NCI-H1105 treated with DMSO at 0.1 percent for 48 hours (cell line): ENCODE data around the gene CACNA1G.

Experiments
- DNase-seq: peaks from one replicate; lab custom pipeline; 2025; lab: John Stamatoyannopoulos, UW

Gene CACNA1G

DNA sequence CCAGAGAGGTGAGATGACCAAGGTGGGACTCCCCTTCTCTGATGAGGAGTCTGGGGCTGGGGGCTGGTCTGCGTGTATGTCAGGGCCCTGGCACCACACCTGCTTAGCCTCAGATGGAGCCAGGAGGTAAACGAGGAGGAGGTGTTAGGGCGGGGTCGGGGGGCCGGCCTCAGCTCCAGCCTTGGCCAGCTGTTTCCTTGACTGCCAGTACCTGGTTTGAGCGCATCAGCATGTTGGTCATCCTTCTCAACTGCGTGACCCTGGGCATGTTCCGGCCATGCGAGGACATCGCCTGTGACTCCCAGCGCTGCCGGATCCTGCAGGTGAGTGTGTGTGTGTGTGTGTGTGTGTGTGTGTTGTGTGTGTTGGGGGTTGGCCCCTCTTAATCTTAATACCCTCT, 8.1 kb downstream of the CACNA1G start:
- DNase-seq = no peak

DNA sequence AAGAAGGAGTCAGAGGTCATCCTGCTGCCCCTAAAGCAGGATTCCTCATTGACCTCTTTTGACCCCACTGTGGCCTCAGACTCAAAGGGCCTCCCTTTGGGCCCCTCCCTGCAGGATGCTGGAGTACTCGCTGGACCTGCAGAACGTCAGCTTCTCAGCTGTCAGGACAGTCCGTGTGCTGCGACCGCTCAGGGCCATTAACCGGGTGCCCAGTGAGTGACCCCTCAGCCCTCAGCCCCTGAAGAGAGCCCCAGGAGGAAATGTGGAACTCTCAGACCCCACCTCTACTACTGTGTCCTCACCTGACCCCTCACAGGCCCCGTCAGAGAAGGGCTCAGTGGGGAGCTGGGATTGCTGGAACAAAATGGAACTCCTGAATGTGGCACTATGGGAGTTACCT, 9.1 kb downstream of the CACNA1G start:
- no peak for DNase-seq

DNA sequence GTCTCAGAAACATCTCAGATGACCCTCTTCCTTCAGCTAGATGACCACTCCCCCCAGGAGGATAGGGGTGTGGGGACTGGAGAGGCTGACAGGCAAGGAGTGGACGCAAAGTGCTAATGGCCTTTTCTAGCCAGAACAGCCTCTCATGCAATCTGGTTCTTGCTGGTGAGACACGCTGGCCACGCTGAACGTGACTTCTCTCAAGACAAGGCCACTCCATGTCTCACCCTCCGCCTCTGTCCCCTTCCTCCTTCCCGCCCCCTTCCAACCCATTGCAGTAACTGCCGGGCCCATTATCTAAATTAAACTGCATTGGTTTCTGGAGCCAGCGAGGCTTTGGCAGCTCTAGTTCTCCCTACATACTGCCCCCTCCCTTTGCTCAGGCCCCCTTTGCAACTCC, 9.5 kb downstream of the CACNA1G start:
- DNase-seq = no peak

DNA sequence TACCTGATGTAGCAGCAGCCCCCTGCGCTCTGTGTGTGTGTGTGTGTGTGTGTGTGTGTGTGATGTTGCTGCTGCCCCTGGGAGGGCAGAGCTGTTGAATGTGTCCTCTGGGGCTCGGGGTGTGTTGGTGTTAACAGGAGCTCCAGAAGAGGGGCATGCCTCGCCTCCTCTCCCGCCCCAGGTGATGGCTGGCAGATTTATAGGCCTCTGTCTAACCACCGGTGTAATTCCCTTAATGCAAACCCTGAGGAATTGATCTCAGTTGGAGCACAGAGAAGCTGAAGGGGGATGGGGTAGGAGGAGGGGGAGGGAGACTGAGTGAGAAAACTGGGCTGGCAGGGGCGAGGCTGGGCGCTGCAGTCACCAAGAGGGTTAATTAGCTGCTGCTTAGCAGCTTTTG, 10.0 kb downstream of the CACNA1G start:
- no peak for DNase-seq

DNA sequence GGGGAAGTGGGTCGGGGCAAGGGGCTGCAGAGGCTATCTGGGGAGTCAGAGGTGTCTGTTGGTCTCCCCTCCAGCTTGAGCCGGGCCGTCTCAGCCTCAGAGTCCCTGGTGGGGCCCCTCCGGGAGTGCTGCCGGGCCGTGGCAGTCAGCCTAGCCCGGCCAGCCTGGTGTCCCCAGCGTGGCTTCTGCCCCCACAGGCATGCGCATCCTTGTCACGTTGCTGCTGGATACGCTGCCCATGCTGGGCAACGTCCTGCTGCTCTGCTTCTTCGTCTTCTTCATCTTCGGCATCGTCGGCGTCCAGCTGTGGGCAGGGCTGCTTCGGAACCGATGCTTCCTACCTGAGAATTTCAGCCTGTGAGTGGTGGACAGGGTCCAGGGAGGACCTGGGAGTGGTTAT, 11.2 kb downstream of the CACNA1G start:
- DNase-seq = no peak

DNA sequence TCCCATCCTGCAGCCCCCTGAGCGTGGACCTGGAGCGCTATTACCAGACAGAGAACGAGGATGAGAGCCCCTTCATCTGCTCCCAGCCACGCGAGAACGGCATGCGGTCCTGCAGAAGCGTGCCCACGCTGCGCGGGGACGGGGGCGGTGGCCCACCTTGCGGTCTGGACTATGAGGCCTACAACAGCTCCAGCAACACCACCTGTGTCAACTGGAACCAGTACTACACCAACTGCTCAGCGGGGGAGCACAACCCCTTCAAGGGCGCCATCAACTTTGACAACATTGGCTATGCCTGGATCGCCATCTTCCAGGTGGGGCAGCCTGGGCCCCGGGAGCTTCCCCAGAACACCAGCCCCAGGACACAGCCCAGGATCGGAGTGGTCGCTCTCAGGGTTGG, 12.0 kb downstream of the CACNA1G start:
- no peak for DNase-seq

DNA sequence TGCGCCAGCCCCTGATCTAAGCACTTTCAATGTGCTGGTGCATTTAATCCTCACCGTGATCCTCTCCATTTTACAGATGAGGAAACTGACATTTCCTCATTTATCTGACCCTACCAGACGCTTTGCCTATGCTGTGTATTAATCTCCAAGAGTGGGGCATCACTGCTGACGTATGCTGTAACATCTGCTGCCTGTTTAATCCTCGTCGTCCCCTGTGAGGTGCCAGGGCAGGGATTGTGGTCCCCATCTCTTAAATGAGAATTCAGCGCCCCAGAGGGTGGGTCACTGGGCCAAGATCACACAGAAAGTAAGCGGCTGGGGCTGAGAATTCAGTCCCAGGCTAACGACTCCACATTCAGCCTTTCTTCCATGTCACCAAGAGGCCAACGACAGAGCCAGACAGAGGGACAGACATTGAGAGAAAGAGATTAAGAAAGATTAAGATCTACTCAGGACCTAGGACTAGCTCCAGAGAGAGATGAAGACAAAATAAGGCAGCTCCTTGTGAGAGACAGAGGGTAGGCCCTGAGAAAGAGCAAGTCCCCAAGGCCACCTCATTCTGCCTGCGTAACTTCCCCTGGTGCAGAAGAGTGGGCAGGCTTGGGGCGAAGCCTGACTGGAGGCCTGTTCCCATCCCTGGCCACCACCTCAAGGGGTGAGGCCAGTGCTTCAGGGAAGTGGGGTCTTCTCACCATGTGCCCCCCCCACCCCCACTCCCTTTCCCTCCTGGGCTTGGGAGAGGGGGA, 13.5 kb downstream of the CACNA1G start:
- DNase-seq = no peak

DNA sequence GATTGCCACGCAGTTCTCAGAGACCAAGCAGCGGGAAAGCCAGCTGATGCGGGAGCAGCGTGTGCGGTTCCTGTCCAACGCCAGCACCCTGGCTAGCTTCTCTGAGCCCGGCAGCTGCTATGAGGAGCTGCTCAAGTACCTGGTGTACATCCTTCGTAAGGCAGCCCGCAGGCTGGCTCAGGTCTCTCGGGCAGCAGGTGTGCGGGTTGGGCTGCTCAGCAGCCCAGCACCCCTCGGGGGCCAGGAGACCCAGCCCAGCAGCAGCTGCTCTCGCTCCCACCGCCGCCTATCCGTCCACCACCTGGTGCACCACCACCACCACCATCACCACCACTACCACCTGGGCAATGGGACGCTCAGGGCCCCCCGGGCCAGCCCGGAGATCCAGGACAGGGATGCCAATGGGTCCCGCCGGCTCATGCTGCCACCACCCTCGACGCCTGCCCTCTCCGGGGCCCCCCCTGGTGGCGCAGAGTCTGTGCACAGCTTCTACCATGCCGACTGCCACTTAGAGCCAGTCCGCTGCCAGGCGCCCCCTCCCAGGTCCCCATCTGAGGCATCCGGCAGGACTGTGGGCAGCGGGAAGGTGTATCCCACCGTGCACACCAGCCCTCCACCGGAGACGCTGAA, 15.2 kb downstream of the CACNA1G start:
- DNase-seq = peak; percentile 46

DNA sequence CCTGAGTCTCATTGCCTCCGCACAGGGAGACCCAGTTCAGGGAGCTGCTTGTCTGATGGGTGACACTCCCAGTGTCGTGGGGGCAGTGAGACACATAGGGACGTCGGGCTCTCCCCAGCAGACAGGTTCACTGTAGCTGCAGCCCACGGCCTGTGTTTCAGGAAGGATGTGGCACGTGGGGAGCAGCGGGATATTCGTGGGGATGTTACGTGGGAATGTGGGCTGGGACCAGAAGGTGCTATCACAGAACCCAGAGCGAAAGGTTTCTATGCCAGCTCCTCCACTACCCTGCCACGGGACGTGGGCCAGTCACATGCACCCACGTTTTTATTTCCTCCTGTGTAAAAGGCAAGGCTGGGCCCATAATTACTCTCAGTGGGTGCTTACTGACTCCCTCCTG, 16.3 kb downstream of the CACNA1G start:
- no peak for DNase-seq

DNA sequence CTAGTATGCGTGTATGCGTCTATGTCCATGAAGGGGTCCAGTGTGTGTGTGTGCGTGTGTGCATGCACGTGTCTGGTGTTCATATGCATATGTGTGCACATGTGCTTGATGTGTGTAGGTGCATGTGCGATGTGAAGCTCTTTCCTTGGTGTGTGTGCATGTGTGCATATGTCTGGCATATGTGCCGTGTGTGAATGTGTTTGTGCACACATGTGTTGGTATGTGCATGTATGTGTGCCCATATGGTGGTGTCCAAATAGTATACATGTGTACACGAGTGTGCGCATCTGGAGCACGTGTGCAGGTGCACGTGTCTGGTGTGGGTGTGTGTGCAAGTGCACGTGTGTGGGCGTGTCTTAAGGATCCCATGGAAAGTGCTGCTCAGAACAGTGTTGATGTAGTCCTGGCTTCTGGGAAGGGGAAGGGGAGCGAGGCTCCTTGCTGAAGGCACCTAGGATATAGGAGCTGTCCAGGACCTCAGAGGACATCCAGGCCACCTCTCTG, 17.0 kb downstream of the CACNA1G start:
- no peak for DNase-seq

DNA sequence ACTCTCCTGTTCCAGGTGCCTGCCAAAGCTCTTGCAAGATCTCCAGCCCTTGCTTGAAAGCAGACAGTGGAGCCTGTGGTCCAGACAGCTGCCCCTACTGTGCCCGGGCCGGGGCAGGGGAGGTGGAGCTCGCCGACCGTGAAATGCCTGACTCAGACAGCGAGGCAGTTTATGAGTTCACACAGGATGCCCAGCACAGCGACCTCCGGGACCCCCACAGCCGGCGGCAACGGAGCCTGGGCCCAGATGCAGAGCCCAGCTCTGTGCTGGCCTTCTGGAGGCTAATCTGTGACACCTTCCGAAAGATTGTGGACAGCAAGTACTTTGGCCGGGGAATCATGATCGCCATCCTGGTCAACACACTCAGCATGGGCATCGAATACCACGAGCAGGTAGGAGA, 17.7 kb downstream of the CACNA1G start:
- no peak for DNase-seq

DNA sequence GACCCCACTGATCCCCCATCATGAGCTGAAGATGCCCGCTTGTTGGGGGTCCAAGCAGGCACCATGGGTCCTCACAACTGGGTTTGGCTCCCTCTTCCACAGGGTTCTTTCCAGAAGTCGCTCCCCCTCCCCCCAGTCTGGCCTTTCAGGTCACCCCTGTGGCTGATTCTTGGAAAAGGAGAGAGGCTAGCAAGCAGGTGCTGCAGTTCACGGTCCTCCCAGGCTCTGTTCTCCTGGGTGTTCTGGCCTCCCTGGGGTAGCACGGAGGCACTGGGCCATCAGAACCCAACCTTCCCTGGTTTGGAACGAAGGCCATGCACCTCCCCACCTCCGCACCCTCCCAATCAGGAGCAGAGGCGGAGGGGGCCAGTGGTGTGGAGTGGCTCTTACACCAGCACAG, 18.9 kb downstream of the CACNA1G start:
- DNase-seq = no peak

DNA sequence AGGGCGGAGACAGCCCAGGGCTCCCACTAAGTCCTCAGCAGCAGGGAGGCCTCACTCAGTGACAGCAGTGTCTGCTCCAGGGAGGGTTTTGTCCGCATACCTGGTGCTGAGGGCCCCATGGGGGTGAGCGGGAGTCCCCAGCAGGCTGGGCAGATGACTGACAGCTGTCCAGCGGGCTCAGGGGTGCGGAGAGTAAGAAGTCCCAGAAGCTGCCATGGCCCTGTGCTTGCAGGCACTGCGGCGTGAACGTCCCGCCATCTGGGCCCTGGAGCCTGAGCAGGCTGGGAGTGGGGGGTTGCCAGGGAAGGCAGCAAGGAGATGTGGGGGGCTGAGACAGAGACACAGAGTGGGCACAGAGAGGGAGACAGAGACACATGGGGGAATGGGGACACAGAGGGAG, 20.1 kb downstream of the CACNA1G start:
- no peak for DNase-seq

DNA sequence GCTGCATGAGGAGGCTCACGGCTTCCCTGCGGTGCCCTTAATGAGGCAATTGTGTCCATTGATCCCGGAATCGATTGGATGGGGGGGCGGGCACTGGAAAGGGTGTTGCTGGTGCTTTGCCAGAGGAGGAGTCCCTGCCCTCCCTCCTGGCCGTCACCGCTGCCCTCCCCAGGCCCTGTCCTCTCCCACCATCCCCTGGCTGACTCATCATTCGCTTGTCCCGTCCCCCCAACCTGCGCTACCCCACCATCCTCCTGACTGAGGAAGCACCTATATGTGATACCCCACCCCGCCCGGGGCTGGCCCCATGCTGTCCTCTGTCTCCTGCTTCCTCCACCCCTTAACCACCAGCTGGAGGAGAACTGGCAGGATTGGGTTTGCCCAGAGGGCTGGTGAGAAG, 20.8 kb downstream of the CACNA1G start:
- DNase-seq = no peak

DNA sequence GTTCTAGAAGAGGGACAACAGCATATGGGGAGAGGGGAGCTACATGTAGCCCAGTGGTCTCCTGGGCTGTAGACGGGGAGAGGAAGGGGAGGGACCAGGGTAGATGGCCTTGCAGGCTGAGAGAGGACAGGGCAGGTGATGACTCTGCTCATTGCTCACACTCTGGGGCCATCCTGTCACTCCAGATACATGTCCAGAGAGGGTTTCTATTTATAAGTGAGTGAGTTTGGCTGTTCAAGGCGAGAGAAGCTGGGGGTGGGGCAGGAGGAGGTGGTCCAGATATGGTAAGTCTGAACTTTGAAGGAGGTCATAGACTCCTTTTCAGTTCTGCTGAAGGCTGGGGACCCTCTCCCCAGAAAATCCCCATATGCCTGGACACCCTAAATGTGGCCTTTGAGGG, 22.2 kb downstream of the CACNA1G start:
- no peak for DNase-seq

DNA sequence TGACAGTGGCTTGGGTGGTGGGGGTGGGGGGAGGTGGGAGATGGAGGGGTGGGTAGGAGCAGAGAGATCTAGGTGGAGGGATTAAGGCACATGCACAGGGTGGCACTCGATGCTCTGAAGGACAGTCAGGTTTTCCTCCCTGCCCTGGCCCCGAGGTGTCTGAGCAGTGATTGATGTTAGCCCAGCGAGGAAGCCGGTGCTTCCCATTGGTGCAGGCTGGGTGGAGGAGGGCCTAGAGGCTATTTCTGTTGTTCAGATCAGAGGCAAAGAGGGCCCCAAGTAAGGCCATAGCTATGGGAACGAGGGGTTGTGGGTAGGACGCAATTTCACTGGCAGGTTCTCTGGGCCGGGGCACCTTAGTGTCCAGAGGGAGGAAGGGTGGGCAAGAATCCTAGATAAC, 23.1 kb downstream of the CACNA1G start:
- no peak for DNase-seq

DNA sequence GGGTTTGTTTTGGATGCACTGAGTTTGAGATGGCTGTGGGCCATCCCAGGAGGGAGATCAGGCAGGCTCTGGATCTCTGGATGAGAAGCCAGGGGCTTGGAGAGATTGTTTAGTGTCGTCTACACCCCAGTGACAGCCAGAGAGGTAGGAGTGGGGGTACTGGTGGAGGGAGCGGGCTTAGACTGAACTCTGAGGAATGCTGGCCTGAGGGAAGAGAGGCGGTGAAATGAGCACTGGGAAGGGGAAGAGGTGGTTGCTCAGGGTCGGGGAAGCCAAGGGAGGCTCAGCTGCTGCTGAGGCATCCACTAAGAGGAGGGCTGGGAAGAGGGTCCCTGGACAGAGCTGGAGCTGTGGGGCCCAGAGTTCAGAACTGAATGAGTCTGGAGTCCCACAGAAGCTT, 23.6 kb downstream of the CACNA1G start:
- no peak for DNase-seq

DNA sequence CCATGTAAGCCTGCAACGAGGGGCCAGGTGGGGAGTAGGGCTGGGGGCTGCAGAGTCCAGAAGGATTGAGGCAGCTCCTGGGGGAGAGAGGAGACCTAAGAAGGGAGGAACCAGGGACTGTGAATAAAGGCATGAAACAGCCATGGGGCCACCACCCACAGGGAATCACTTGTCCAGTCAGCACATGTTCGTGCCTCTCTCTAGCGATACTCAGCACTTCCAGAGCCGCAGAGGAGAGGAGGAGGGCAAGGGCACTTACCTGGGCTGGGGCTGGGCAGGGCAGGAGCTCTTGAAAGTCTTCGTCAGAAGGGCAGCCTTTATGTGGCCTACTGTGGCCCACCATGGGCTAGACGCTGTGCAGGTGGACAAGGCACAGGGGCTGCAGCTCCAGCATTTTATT, 24.2 kb downstream of the CACNA1G start:
- DNase-seq = no peak

DNA sequence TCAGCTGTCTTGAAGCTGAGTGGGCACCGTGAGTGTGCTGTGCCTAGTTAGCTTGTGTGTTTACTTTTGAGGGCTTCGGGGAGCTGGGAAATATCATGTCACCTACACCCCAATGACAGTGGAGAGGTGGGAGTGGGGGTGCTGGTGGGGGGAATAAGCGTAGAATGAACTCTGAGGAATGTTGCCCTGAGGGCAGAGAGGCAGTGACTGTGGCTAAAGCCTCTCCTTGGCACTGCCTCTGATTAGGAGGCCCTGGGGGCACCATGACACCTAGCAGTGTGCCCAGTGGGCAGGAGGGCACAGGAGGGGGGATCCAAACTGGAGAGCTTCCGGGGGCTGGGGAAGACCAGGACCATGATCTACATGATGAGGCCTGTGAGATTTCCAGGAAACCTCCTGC, 24.8 kb downstream of the CACNA1G start:
- DNase-seq = no peak

DNA sequence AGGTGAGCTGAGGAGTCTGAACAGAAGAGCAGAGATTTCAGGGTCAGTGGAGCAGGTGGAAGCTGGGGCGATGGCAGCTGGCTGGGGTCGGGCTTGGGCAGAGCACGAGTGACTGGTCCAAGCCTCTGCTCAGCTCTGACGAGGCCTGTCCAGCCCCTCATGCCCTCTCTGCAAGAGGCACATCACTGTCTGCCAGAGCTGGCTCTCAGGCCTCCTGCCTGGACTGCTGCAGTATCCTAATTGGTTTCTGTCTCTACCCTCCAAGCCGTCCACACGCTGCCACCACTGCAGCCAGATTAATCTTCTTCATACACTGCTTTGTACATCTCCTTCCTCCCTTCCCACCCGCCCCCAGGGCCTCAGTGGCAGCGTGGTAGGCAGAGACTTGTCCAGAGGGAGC, 25.4 kb downstream of the CACNA1G start:
- no peak for DNase-seq

DNA sequence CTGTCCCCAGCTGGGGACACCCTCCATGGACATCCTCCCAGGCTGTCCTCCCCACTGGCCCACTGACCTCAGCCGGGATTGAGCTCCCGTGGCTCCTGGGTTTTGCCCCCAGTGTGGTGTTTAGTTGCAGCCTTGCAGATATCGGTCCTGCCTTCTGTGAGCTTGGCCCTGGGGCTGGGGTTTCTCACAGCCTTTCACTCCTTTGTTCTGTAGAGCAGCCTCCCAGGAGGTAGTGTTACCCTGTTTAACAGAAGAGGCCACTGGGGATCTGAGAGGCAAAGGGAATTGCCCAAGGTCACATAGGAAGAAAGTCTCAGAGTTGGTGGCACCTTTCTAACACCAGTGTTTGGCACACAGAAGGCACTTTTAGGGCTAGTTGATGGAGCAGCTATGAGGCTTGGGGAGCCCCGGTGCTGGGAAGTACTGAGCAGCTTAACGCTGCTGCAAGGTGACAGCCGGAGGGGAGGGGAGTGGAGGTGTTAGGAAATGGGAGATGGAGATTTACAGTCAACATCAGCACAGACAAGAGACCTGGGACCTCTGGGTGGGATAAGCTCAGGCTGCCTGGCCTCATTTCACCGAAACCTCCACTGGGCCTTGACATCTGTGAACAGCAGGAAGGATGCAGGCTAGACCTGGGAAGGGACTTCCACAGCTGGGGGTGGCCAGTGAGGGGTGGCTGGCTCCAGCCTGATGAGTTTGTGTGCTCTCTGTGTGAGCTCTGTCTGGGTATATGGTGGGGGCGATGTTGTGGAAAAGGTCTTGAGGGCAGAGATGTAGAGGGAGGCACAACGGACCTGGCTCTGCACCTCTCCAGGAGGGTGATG, 26.1 kb downstream of the CACNA1G start:
- no peak for DNase-seq

DNA sequence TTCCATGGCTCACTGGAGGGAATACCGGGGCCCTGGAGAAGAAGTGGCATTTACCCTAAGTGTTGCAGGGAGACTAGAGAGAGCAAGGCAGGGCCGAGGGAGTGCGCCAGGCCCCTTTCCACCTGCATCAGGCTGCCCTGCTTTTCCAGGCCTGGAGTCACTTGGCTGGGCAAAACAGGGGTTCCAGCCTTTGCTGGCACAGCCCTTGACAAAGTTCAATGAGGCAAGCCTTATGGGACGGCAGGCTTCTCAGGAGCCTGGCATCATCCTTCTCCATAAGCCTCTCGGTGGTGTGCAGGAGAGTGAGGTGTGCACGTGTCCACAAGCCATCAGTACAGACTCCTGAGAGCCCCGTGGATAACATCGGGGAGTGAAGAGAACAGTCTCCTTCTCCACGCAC, 27.1 kb downstream of the CACNA1G start:
- DNase-seq = no peak
